ENCODE measurements around the gene GOLGA6L2. TPM values are rescaled to one million over a fixed set of nuclear protein-coding genes. Genes with fewer than 3 reads are reported as not detected.

GOLGA6L2 gene
- total and polyA plus RNA-seq, 2 of the 8 experiments (the other 6 are each of a cell fraction or from before 2014, with no cell fraction given), result not detected

GRCh38 chr15:23482228-23482627 is 35.2 kb upstream of the GOLGA6L2 start:
- H3K56ac ChIP-seq (replicated peaks; ENCODE audit: insufficient read length, low read depth, low read length), result no peak overlapping the region

More at GRCh38 chr15:23482228-23482627, 35.2 kb upstream of the GOLGA6L2 start:
- H2BK20ac ChIP-seq (ENCODE audit: low read length), result no peak overlapping the region
- no peaks in the 10 kb centered on the region for H3K4me1 ChIP-seq (replicated peaks in 1 of 4; ENCODE audit: control insufficient read depth in 3 of 4, insufficient read depth in 4 of 4, low read length in 3 of 4)
- no peaks in the 10 kb centered on the region for H3K36me3 ChIP-seq (ENCODE audit: control insufficient read depth in 2 of 4, insufficient read depth in 4 of 4, low read length in 3 of 4)
- no peak overlapping the region for H3K14ac ChIP-seq (ENCODE audit: insufficient read length)
- no peak overlapping the region for H3K23ac ChIP-seq (ENCODE audit: insufficient read length)
- H4K91ac ChIP-seq (replicated peaks; ENCODE audit: insufficient read length, low read length), result no peak overlapping the region
- no peak overlapping the region for H3K18ac ChIP-seq (ENCODE audit: extremely low read depth, low read length)
- FAIRE-seq, result no peak
- H3K4me2 ChIP-seq (ENCODE audit: insufficient read depth in 1 of 2, low read depth in 2 of 2, low read length in 2 of 2), result no peak overlapping the region
- H3K4me3 ChIP-seq (ENCODE audit: extremely low read depth in 1 of 4, insufficient read depth in 2 of 4, low read depth in 3 of 4, low read length in 4 of 4), result no peak overlapping the region
- H3K27ac ChIP-seq (ENCODE audit: low read depth, low read length), result no peak overlapping the region
- H3K79me1 ChIP-seq (ENCODE audit: low read depth, low read length), result no peaks in the 10 kb centered on the region
- H3K9me3 ChIP-seq (ENCODE audit: insufficient read depth in 2 of 2, low read depth in 1 of 2, low read length in 1 of 2), result peaks cover 8 to 32% of the 10 kb centered on the region in 2 experiments
- no peaks in the 10 kb centered on the region for H3K79me2 ChIP-seq (ENCODE audit: control insufficient read depth in 1 of 2, insufficient read depth in 2 of 2, low read length in 2 of 2)
- no peaks in the 10 kb centered on the region for H4K20me1 ChIP-seq (replicated peaks in 1 of 2; ENCODE audit: control insufficient read depth in 1 of 2, insufficient read depth in 2 of 2, low read length in 2 of 2)
- H2BK15ac ChIP-seq (ENCODE audit: low read length), result no peak overlapping the region
- no peak overlapping the region for H2AFZ ChIP-seq (ENCODE audit: low read length)
- H2BK120ac ChIP-seq (replicated peaks; ENCODE audit: low read depth, low read length), result no peak overlapping the region
- no peak overlapping the region for H3K4ac ChIP-seq (replicated peaks; ENCODE audit: insufficient read length, low read depth, low read length)
- H3K9ac ChIP-seq (replicated peaks in 1 of 4; ENCODE audit: extremely low read depth in 1 of 4, low read depth in 3 of 4, low read length in 3 of 4), result no peak overlapping the region
- no peak overlapping the region for H2BK5ac ChIP-seq (ENCODE audit: low read depth, low read length)
- H3K27me3 ChIP-seq (replicated peaks in 1 of 4; ENCODE audit: control insufficient read depth in 3 of 4, extremely low read depth in 1 of 4, insufficient read depth in 3 of 4, low read length in 3 of 4), result no peaks in the 10 kb centered on the region
- CTCF ChIA-PET (ENCODE audit: partially characterized antibody), result no interaction called here
- 94% methylated on average over 1 of the region's 1 CpG; no CpG with 5 or more reads in 1 of the 2 experiments for WGBS, 2 experiments (ENCODE audit: extremely low coverage in 1 of 2, insufficient coverage in 1 of 2, insufficient read length in 1 of 2, insufficient replicate concordance in 2 of 2, low coverage in 1 of 2, low lambda C conversion rate in 2 of 2, missing lambda C conversion rate in 1 of 2)
- POLR2A ChIA-PET (ENCODE audit: partially characterized antibody), result no interaction called here
- H2BK12ac ChIP-seq (ENCODE audit: low read depth, low read length), result no peak overlapping the region
- no peak for DNase-seq (ENCODE audit: low read depth in 1 of 2, low spot score in 2 of 2)
- H4K8ac ChIP-seq (ENCODE audit: extremely low read depth, insufficient read depth, low read length), result no peak overlapping the region
- no peaks in the 10 kb centered on the region for H3K23me2 ChIP-seq (ENCODE audit: low read depth, low read length)
- no peak overlapping the region for H2AK5ac ChIP-seq (ENCODE audit: low read depth, low read length)
- TF ChIP-seq CREB1 (IDR thresholded peaks at IDR 0.05) (no peak), USF2 (IDR thresholded peaks at IDR 0.05; ENCODE audit: low read length) (no peak)
- no peak overlapping the region for H4K5ac ChIP-seq (ENCODE audit: insufficient read length, low read depth, low read length)

Data from H1 (cell line).